OCI-LY7 (cell line): Measurements from ENCODE around the gene PACSIN2. TPM values are rescaled to one million over a fixed set of nuclear protein-coding genes. Genes with fewer than 3 reads are reported as not detected.

ENCODE experiments used
- BruUV-seq: library from RNA; stranded (reverse); fragments of 400-500 nt; replicated peaks from 2 replicates; lab custom pipeline; 2021; lab: Mats Ljungman, UMichigan
- CTCF ChIA-PET: fragments of 300-600 bp; sonication (Branson Sonifier 250); formaldehyde crosslinking; loops from one replicate; lab custom pipeline; 2022; ENCODE audit warnings: antibody characterized with exemption; ENCODE audit not compliant: unreplicated experiment; lab: Charles Lee
- POLR2A ChIA-PET: fragments of 300-600 bp; sonication (Branson Sonifier 250); formaldehyde crosslinking; loops from one replicate; lab custom pipeline; 2022; ENCODE audit warnings: antibody characterized with exemption; lab: Charles Lee
- DNase-seq: peaks from one replicate; pipeline ENCODE4 v3.0.0-alpha.2; 2015; ENCODE audit warnings: low spot score
- H2AFZ ChIP-seq: fragments of 200-600 bp; sonication (generic), shearing (Covaris generic); 2 replicates; pipeline ENCODE4 v1.6.1; 2014; ENCODE audit warnings: mild to moderate bottlenecking, antibody characterized with exemption, low read length, moderate library complexity
- H3K27ac ChIP-seq: fragments of 200-600 bp; sonication (generic); 2 replicates; pipeline ENCODE4 v1.5.1; 2014; ENCODE audit warnings: mixed run types, low read depth, mild to moderate bottlenecking, moderate library complexity, low read length, inconsistent platforms; ENCODE audit not compliant: poor library complexity, severe bottlenecking
- H3K36me3 ChIP-seq: fragments of 200-600 bp; sonication (generic); 2 replicates; pipeline ENCODE4 v1.6.1; 2014; ENCODE audit warnings: mild to moderate bottlenecking, antibody characterized with exemption, low read length, moderate library complexity, mixed read lengths; ENCODE audit not compliant: insufficient read depth
- H3K4me1 ChIP-seq: fragments of 200-600 bp; sonication (generic); 2 replicates; pipeline ENCODE4 v1.5.1; 2014; ENCODE audit warnings: mild to moderate bottlenecking, low read length; ENCODE audit not compliant: insufficient read depth, poor library complexity, severe bottlenecking
- H3K4me2 ChIP-seq: fragments of 200-600 bp; sonication (generic); 2 replicates; pipeline ENCODE4 v1.6.1; 2014; ENCODE audit warnings: mild to moderate bottlenecking, low read length
- H3K4me3 ChIP-seq: fragments of 200-600 bp; sonication (generic); 2 replicates; pipeline ENCODE4 v1.5.1; 2014; ENCODE audit warnings: mild to moderate bottlenecking, low read depth, low read length; ENCODE audit not compliant: poor library complexity, severe bottlenecking
- H3K79me2 ChIP-seq: fragments of 200-600 bp; sonication (generic); 2 replicates; pipeline ENCODE4 v1.6.1; 2016; ENCODE audit warnings: low read depth, mild to moderate bottlenecking, low read length, moderate library complexity, mixed read lengths; ENCODE audit not compliant: insufficient read depth
- H3K9me2 ChIP-seq: fragments of 200-600 bp; sonication (generic); 2 replicates; pipeline ENCODE4 v1.6.1; 2016; ENCODE audit warnings: mild to moderate bottlenecking, low read length, mixed read lengths; ENCODE audit not compliant: insufficient read depth
- H3K9me3 ChIP-seq: fragments of 200-600 bp; sonication (generic); 2 replicates; pipeline ENCODE4 v1.6.1; 2014; ENCODE audit warnings: mild to moderate bottlenecking, mixed run types, low read length, mixed read lengths
- H4K20me1 ChIP-seq: fragments of 200-600 bp; sonication (generic); 2 replicates; pipeline ENCODE4 v1.6.1; 2014; ENCODE audit warnings: mild to moderate bottlenecking, antibody characterized with exemption, low read length, moderate library complexity, mixed read lengths; ENCODE audit not compliant: insufficient read depth
- EZH2phosphoT487 ChIP-seq: fragments of 200-600 bp; sonication (generic); IDR thresholded peaks from 2 replicates; pipeline ENCODE4 v1.6.1; 2018; ENCODE audit warnings: low read depth, borderline replicate concordance, mild to moderate bottlenecking, mixed run types, antibody characterized with exemption, low read length, moderate library complexity, mixed read lengths
- intact Hi-C: fragments of 100-400 bp; cut with micrococcal nuclease; formaldehyde crosslinking; loops from one replicate; pipeline ENCODE4 v1.10.0; 2022; ENCODE audit not compliant: unreplicated experiment
- total RNA-seq, 2 experiments: library from RNA; depleted of rRNA in 1 of 2; stranded (reverse); fragments of >200 nt in 1 of 2; shearing (Covaris generic) in 1 of 2; gene quantifications; 2 replicates each; pipeline ENCODE4 v1.2.3, GENCODE V29; 2014 to 2022
- TF ChIP-seq, protein P1 (sequence below): fragments of 200-600 bp; sonication (generic); conservative IDR thresholded peaks from 2 replicates; pipeline ENCODE4 v1.5.1; 2014; ENCODE audit warnings: mild to moderate bottlenecking, antibody characterized with exemption, low read length, moderate library complexity, mixed read lengths

PACSIN2 gene
- total RNA-seq, 2 experiments from 2014 or later, result 25.4 to 41.7 TPM

DNA sequence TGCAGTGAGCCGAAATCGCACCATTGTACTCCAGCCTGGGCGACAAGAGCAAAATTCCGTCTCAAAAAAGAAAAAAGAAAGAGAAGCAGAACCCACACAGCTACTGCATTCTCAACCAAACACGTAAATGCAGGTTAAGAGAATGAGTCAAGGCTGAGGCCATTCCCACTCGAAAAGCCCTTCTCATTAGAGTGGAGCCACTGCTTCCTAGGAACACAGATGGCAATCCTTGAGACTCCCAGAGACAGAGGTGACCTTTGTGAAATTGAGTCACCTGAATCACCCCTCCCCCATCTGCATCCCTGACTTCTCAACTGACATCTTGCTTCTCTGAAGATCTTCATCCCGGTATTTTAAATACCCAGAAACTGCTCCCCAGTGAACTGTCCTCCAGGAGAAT lies 8.2 kb downstream of the PACSIN2 start:
- Histone ChIP-seq H3K9me3 (no peaks in the 10 kb centered on the region), H3K79me2 (peaks cover 58% of the 10 kb centered on the region), H3K4me3 (no peak overlapping the region), H3K4me1 (peaks cover 13% of the 10 kb centered on the region), H3K9me2 (no peaks in the 10 kb centered on the region), H3K27ac (no peak overlapping the region), H3K36me3 (no peaks in the 10 kb centered on the region), H3K4me2 (no peak overlapping the region), H4K20me1 (peaks cover 10% of the 10 kb centered on the region; the same call in 1 of the 2 replicates), H2AFZ (no peak overlapping the region)
- ChIA-PET POLR2A (no interaction called here), CTCF (no interaction called here)
- TF ChIP-seq, protein P1, sequence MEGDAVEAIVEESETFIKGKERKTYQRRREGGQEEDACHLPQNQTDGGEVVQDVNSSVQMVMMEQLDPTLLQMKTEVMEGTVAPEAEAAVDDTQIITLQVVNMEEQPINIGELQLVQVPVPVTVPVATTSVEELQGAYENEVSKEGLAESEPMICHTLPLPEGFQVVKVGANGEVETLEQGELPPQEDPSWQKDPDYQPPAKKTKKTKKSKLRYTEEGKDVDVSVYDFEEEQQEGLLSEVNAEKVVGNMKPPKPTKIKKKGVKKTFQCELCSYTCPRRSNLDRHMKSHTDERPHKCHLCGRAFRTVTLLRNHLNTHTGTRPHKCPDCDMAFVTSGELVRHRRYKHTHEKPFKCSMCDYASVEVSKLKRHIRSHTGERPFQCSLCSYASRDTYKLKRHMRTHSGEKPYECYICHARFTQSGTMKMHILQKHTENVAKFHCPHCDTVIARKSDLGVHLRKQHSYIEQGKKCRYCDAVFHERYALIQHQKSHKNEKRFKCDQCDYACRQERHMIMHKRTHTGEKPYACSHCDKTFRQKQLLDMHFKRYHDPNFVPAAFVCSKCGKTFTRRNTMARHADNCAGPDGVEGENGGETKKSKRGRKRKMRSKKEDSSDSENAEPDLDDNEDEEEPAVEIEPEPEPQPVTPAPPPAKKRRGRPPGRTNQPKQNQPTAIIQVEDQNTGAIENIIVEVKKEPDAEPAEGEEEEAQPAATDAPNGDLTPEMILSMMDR, result no peak
- TF ChIP-seq EZH2phosphoT487, result no peak
- DNase-seq, result no peak
- BruUV-seq, result no TSS peak
- intact Hi-C loops, result no loop called here

DNA sequence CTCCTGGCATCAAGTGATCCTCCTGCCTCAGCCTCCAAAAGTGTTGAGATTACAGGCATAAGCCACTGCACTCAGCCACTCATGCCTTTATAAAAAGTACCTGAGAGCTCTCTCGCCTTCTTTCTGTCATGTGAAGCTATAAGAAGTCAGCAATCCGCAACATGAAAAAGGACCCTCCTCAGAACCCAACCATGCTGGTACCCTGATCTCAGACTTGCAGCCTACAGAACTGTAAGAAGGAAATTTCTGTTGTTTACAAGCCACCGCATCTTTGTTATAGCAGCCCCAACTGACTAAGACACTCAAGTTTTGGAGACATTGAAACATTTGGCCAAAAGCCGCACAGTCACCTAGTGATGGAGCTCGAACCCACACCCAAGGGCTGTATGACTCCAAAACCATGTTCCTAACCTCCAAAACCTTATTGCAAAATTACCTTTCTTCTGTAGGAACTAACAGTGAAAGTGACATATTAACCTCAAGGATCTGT lies 8.9 kb downstream of the PACSIN2 start:
- peaks cover 20% of the 10 kb centered on the region for H3K4me1 ChIP-seq
- H2AFZ ChIP-seq, result no peak overlapping the region
- no peak for DNase-seq
- no peaks in the 10 kb centered on the region for H3K36me3 ChIP-seq
- BruUV-seq, result no TSS peak
- H3K27ac ChIP-seq, result no peak overlapping the region
- ChIA-PET CTCF (no interaction called here), POLR2A (interaction anchor here (0.6 to 1.0 kb wide), 2 partner anchors 78 to 109 kb away, joined by 3 read pairs; no protein-coding TSS in a partner anchor)
- peaks cover 10% of the 10 kb centered on the region; the same call in 1 of the 2 replicates for H4K20me1 ChIP-seq
- TF ChIP-seq, protein P1, result no peak
- no peak for TF ChIP-seq EZH2phosphoT487
- H3K9me2 ChIP-seq, result no peaks in the 10 kb centered on the region
- H3K4me3 ChIP-seq, result no peak overlapping the region
- no peaks in the 10 kb centered on the region for H3K9me3 ChIP-seq
- H3K79me2 ChIP-seq, result peaks cover 55% of the 10 kb centered on the region
- intact Hi-C loops, result no loop called here
- H3K4me2 ChIP-seq, result no peak overlapping the region

GRCh38 chr22:43005106-43005505 lies 9.8 kb downstream of the PACSIN2 start:
- Histone ChIP-seq H3K4me3 (no peak overlapping the region), H3K36me3 (no peaks in the 10 kb centered on the region), H3K4me1 (peaks cover 22% of the 10 kb centered on the region), H3K9me2 (no peaks in the 10 kb centered on the region), H2AFZ (no peak overlapping the region), H3K27ac (no peak overlapping the region), H3K4me2 (no peak overlapping the region), H3K9me3 (no peaks in the 10 kb centered on the region), H4K20me1 (peaks cover 10% of the 10 kb centered on the region; the same call in 1 of the 2 replicates), H3K79me2 (peaks cover 54% of the 10 kb centered on the region)
- TF ChIP-seq, protein P1, result no peak
- no TSS peak for BruUV-seq
- DNase-seq, result no peak
- ChIA-PET CTCF (no interaction called here), POLR2A (interaction anchor here (0.6 to 1.0 kb wide), 2 partner anchors 10 to 79 kb away, joined by 3 read pairs; partner anchors contain the start of gene PACSIN2)
- intact Hi-C loops, result no loop called here
